Gastroesophageal sphincter (tissue), 4 donors: ENCODE data around the gene ZBTB32. TPM values are rescaled to one million over a fixed set of nuclear protein-coding genes. Genes with fewer than 3 reads are reported as not detected.

Experiments used
- ATAC-seq: fragments of 150-250 bp; one replicate; pipeline ENCODE4 v1.9.1; 2016; ENCODE audit warnings: mild to moderate bottlenecking, moderate library complexity
- H3K27ac ChIP-seq, 4 donors: fragments of 200-600 bp; sonication (generic) in 3 of 4; 1 replicate in 3 of 4; 2 replicates in 1 of 4; pipeline ENCODE4 v1.5.1; 2016 to 2019
- H3K27me3 ChIP-seq: fragments of 200-600 bp; sonication (generic); one replicate; pipeline ENCODE4 v1.5.1; 2019
- H3K36me3 ChIP-seq, 2 donors: fragments of 200-600 bp; sonication (generic); one replicate each; pipeline ENCODE4 v1.5.1; 2019; ENCODE audit warnings: control low read depth in 1 of 2
- H3K4me1 ChIP-seq, 3 donors: fragments of 200-600 bp; sonication (generic); 1 replicate in 2 of 3; 2 replicates in 1 of 3; pipeline ENCODE4 v1.5.1; 2016 to 2019; ENCODE audit warnings: control low read depth in 2 of 3
- H3K4me3 ChIP-seq, 2 donors: fragments of 200-600 bp; sonication (generic); one replicate each; pipeline ENCODE4 v1.5.1; 2019; ENCODE audit warnings: mild to moderate bottlenecking in 1 of 2, moderate library complexity in 1 of 2
- H3K9me3 ChIP-seq, 3 donors: fragments of 200-600 bp; sonication (generic); one replicate each; pipeline ENCODE4 v1.5.1; 2017 to 2019; ENCODE audit warnings: control low read depth in 2 of 3
- EP300 ChIP-seq: sonication (generic); formaldehyde crosslinking; IDR thresholded peaks from one replicate; pipeline ENCODE4 v1.6.1; 2017; ENCODE audit warnings: antibody characterized with exemption, mild to moderate bottlenecking
- POLR2A ChIP-seq, 2 donors: fragments of 450-650 bp; IDR thresholded peaks; one replicate each; pipeline ENCODE4 v1.6.1; 2017; ENCODE audit warnings: antibody characterized with exemption in 2 of 2, mild to moderate bottlenecking in 2 of 2, moderate library complexity in 1 of 2
- POLR2AphosphoS5 ChIP-seq: sonication (generic); formaldehyde crosslinking; IDR thresholded peaks from one replicate; pipeline ENCODE4 v1.6.1; 2017; ENCODE audit warnings: antibody characterized with exemption
- WGBS, 2 donors: methylation state at CpG; one replicate each; pipeline ENCODE4 v1.1.5; 2018; ENCODE audit warnings: low coverage in 1 of 2; 5-methylcytosine and 5-hydroxymethylcytosine counted together
- total RNA-seq, 4 donors: library from RNA; depleted of rRNA; stranded (reverse); fragments of >200 nt; gene quantifications; one replicate each; pipeline ENCODE4 v1.1.0, GENCODE V29; 2016
- TF ChIP-seq, protein P1 (sequence below), 4 experiments: fragments of 200-600 bp in 2 of 4; fragments of 450-650 bp in 2 of 4; sonication (generic) in 1 of 4; IDR thresholded peaks; one replicate each; pipeline ENCODE4 v1.5.1; 2017 to 2019; ENCODE audit warnings: antibody characterized with exemption in 4 of 4, mild to moderate bottlenecking in 2 of 4, moderate library complexity in 2 of 4

ZBTB32 gene
- total RNA-seq, 4 donors from 2014 or later = 0.31 TPM; not detected in 2

DNA sequence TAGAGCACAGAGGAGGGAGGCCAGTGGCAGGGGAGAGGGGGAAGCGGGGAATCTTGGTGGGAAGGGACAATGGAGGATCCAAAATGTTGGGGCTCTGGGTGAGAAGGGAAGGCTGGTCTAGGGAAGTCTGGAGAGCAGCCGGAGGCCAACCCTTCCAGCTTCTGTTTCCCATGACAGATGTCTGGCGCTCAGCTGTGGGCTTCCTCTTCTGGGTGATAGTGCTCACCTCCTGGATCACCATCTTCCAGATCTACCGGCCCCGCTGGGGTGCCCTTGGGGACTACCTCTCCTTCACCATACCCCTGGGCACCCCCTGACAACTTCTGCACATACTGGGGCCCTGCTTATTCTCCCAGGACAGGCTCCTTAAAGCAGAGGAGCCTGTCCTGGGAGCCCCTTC is 42.2 kb downstream of the ZBTB32 start:
- Histone ChIP-seq H3K36me3 (peaks cover 0 to 27% of the 10 kb centered on the region in 2 donors), H3K4me3 (peak overlapping the region in 1 of 2 donors; percentile 86), H3K27me3 (no peaks in the 10 kb centered on the region), H3K9me3 (no peaks in the 10 kb centered on the region), H3K4me1 (peaks cover 0 to 73% (median 28%) of the 10 kb centered on the region in 3 donors), H3K27ac (peak overlapping the region in 1 of 4 donors; percentile 100)
- TF ChIP-seq EP300 = no peak
- TF ChIP-seq, protein P1, sequence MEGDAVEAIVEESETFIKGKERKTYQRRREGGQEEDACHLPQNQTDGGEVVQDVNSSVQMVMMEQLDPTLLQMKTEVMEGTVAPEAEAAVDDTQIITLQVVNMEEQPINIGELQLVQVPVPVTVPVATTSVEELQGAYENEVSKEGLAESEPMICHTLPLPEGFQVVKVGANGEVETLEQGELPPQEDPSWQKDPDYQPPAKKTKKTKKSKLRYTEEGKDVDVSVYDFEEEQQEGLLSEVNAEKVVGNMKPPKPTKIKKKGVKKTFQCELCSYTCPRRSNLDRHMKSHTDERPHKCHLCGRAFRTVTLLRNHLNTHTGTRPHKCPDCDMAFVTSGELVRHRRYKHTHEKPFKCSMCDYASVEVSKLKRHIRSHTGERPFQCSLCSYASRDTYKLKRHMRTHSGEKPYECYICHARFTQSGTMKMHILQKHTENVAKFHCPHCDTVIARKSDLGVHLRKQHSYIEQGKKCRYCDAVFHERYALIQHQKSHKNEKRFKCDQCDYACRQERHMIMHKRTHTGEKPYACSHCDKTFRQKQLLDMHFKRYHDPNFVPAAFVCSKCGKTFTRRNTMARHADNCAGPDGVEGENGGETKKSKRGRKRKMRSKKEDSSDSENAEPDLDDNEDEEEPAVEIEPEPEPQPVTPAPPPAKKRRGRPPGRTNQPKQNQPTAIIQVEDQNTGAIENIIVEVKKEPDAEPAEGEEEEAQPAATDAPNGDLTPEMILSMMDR (IDR thresholded peaks at IDR 0.05) = no peak
- no peak for TF ChIP-seq POLR2A (IDR thresholded peaks at IDR 0.05)
- no peak for TF ChIP-seq POLR2AphosphoS5
- no peak for ATAC-seq
- WGBS, 2 donors = 81% methylated on average over 4 of the region's 5 CpGs; no CpG with 5 or more reads in 1 of the 2 donors

DNA sequence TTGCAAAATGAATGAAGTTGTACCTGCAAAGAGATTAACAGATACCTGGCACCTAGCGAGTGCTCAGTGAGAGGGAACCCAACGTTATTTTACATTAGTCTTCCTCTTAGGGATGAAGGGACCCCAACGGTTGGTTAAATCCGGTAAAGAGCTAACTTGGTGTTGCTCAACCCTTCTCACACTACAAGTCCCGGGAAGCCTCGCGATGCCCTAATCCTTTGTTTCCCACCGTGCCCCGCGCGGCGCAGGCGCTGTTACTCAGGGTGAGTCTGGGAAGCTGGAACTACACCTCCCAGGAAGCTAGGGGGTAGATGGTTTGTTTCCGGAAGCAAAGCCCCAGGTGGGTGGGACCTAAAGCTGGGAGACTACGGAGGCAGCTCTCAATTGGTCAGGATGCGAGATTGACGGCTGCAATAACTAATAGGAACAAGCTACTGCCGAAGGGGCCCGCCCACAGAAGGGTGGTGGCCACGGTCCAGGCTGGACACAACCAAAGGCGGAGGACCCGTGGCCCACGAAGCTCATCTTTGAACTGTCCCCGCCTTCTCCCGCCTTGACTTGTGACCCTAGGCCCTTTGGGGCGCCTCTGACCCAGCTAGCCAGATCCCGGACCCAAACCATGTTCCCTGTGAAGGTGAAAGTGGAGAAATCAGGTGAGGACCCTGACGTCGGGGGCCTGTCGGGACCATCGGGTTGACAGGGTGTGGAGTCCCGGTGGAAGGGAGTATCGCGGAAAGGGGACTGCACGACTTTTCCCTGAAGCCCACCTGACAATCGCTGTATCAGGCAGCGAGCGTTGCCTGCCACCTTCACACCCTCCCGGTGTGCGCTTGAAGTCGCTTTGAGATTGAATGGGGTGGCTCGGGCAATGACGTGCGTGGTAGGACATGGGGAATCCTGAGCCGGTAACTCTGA is 44.0 kb downstream of the ZBTB32 start, which contains the start of gene LIN37:
Gene LIN37, plus strand, starts transcription at position 471 of the 915 bp plus-strand sequence. Its CDS starts 149 bp downstream, at position 620.
- peak within 1 kb of the TSS; percentile 79 to 81 for H3K4me3 ChIP-seq
- H3K27me3 ChIP-seq = no peaks in the 10 kb centered on the region
- 2 to 3% methylated on average over 17 to 19 of the region's 45 CpGs for WGBS, 2 donors
- no peaks in the 10 kb centered on the region for H3K9me3 ChIP-seq
- peak within 1 kb of the TSS; percentile 70 to 87 (median 87) for H3K27ac ChIP-seq
- H3K4me1 ChIP-seq = peaks cover 0 to 61% (median 28%) of the 10 kb centered on the region in 3 donors
- peak; percentile 93 for ATAC-seq
- TF ChIP-seq POLR2AphosphoS5 (peak; percentile 93), EP300 (no peak), POLR2A (IDR thresholded peaks at IDR 0.05) (peak; percentile 79 to 87)
- TF ChIP-seq, protein P1 (IDR thresholded peaks at IDR 0.05) = peak in 2 of 4 experiments; percentile 14 to 15
- peaks cover 0 to 34% of the 10 kb centered on the region in 2 donors for H3K36me3 ChIP-seq

DNA sequence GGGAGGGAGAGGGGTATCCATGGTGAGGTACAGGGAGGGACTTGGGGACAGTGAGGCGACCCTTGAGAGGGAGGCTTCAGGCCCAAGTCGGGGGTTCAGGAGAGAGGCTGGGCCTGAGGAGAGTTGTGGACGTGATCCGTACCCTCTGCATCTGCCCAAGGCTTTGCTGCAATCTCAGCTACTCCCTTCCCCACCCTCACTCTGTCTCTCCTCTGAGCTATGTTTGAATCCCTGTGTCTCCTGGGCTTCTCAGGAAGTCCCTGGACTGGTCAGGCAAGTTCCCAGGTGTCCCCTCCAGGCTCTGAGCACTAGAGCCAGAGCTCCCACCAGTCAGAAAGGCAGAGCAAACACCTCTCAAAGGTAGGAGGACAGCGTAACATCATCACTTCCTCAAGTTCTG is 45.8 kb downstream of the ZBTB32 start:
- TF ChIP-seq, protein P1 (IDR thresholded peaks at IDR 0.05) = no peak
- no peak for TF ChIP-seq POLR2A (IDR thresholded peaks at IDR 0.05)
- no peak for TF ChIP-seq EP300
- no peak for TF ChIP-seq POLR2AphosphoS5
- no peak for ATAC-seq
- Histone ChIP-seq H3K27ac (peak overlapping the region in 2 of 4 donors; percentile 87), H3K4me1 (peaks cover 0 to 68% (median 28%) of the 10 kb centered on the region in 3 donors), H3K36me3 (peaks cover 0 to 43% of the 10 kb centered on the region in 2 donors), H3K4me3 (no peak overlapping the region), H3K9me3 (no peaks in the 10 kb centered on the region), H3K27me3 (no peaks in the 10 kb centered on the region)
- WGBS, 2 donors = 84 to 100% methylated on average over 1 to 2 of the region's 5 CpGs

DNA sequence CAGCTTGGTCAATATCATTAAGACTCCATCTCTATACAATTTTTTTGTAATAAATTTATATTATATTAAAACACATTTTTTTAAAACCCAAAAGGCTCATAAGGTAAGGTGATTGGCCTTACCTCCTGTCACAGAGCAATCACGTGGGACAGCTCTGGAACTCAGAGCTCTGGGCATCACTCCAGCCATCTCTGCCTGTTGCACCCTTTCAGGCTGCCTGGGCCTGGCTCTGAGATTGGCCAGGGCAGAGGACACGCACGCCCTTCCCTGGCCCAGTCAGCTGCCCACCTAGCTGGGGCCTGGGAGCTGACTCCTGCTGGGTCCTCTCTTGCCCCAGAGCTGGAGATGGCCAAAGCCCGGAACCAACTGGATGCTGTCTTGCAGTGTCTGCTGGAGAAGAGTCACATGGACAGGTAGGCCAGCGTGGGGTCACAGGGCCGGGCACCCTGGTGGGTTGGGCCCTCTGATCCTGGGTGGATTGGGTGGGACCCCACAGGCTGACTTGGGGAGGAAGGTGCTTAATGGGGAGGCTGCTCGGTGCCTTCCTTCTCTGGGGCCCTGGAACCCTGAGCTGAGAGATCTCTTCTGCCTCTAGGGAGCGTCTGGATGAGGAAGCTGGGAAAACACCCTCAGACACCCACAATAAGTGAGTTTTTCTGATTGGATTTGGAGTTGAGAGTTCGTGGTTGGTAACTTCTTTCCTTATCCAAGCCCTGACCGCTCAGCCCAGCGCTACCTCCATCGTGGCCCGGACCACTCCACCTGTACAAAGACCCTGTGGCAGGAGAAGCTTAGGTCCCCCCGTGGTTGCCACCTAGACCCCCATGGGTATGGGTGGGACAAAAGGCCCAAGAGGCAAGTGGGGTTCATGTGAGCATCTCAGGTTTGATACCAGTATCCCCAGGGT is 47.7 kb downstream of the ZBTB32 start:
- H3K4me3 ChIP-seq = no peak overlapping the region
- no peak for ATAC-seq
- TF ChIP-seq EP300 (no peak), POLR2AphosphoS5 (no peak), POLR2A (IDR thresholded peaks at IDR 0.05) (no peak)
- TF ChIP-seq, protein P1 (IDR thresholded peaks at IDR 0.05) = no peak
- peaks cover 0 to 39% of the 10 kb centered on the region in 2 donors for H3K36me3 ChIP-seq
- no peaks in the 10 kb centered on the region for H3K27me3 ChIP-seq
- H3K4me1 ChIP-seq = peaks cover 0 to 74% (median 30%) of the 10 kb centered on the region in 3 donors
- H3K9me3 ChIP-seq = no peaks in the 10 kb centered on the region
- WGBS, 2 donors = 58 to 75% methylated on average over 2 to 4 of the region's 14 CpGs
- peak overlapping the region in 2 of 4 donors; percentile 6 to 98 for H3K27ac ChIP-seq
